ENCODE data around the gene STON2. TPM values are rescaled to one million over a fixed set of nuclear protein-coding genes. Genes with fewer than 3 reads are reported as not detected.

The STON2 gene
- total and polyA plus RNA-seq, 2 of the 13 experiments (the other 11 are each of a cell fraction or from before 2014, with no cell fraction given): 2.1 to 11.0 TPM

DNA sequence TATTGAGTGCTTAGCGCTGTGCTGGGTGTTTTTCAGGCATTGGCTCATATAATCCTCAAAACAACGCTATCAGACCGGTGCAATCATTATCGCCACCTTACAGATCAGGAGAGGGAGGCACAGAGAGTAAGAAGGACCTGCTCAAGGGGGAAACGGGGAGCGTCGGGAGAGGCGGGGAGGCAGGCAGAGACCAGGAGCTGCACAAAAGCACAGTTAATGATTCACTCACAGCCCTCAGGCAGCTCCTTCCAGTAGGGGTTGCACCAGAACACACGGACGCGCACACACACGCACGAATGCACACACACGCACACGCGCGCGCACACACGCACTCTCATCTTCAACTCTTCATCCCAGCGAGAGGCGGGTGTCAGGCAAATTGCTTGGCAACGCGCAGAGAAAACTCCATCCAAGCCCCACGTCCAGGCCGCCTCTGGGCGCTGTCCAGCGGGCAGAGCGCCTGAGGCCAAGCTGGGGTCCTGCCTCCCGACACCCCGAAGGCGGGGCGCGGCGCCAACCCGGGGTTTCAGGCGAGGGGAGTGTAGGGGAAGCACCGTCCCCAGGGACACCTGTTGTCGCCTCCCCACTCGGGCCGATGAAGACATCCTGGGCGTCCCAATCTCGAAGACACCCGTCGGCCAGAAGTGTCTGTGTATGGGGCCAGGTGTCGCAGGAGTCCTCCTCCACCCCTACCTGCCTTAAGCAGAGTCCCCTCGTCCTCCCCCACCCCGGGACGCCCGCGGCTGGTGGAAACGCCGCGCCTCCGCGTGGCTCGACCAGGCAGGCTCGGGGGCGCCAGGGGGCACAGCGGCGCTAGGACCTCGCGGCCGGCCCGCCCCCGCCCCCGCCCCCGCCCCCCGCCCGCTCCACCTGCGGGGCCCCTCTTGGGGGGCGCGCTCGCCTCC, 35.5 kb upstream of the STON2 start (continued):
- TF ChIP-seq, protein P1, sequence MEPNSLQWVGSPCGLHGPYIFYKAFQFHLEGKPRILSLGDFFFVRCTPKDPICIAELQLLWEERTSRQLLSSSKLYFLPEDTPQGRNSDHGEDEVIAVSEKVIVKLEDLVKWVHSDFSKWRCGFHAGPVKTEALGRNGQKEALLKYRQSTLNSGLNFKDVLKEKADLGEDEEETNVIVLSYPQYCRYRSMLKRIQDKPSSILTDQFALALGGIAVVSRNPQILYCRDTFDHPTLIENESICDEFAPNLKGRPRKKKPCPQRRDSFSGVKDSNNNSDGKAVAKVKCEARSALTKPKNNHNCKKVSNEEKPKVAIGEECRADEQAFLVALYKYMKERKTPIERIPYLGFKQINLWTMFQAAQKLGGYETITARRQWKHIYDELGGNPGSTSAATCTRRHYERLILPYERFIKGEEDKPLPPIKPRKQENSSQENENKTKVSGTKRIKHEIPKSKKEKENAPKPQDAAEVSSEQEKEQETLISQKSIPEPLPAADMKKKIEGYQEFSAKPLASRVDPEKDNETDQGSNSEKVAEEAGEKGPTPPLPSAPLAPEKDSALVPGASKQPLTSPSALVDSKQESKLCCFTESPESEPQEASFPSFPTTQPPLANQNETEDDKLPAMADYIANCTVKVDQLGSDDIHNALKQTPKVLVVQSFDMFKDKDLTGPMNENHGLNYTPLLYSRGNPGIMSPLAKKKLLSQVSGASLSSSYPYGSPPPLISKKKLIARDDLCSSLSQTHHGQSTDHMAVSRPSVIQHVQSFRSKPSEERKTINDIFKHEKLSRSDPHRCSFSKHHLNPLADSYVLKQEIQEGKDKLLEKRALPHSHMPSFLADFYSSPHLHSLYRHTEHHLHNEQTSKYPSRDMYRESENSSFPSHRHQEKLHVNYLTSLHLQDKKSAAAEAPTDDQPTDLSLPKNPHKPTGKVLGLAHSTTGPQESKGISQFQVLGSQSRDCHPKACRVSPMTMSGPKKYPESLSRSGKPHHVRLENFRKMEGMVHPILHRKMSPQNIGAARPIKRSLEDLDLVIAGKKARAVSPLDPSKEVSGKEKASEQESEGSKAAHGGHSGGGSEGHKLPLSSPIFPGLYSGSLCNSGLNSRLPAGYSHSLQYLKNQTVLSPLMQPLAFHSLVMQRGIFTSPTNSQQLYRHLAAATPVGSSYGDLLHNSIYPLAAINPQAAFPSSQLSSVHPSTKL (CRISPR knock-in tag; IDR thresholded peaks at IDR 0.05): peak; percentile 5; the same call in 1 of the 2 replicates
- TF ChIP-seq CBFB (CRISPR knock-in tag; IDR thresholded peaks at IDR 0.05) (no peak), ZNF607 (CRISPR knock-in tag; IDR thresholded peaks at IDR 0.05; ENCODE audit: borderline replicate concordance) (no peak; the same call in 1 of the 2 replicates), ZNF747 (CRISPR knock-in tag; IDR thresholded peaks at IDR 0.05; ENCODE audit: borderline replicate concordance) (no peak), ZBTB3 (CRISPR knock-in tag; IDR thresholded peaks at IDR 0.05; ENCODE audit: borderline replicate concordance, low read depth) (no peak), ZNF326 (CRISPR knock-in tag; IDR thresholded peaks at IDR 0.05; ENCODE audit: borderline replicate concordance) (no peak), THAP11 (CRISPR knock-in tag; IDR thresholded peaks at IDR 0.05) (no peak; the same call in 1 of the 2 replicates), POLR2AphosphoS5 (IDR thresholded peaks at IDR 0.05; ENCODE audit: low read depth, low read length) (no peak), MYC (CRISPR knock-in tag; IDR thresholded peaks at IDR 0.05; ENCODE audit: borderline replicate concordance) (peak; percentile 31), SP1 (IDR thresholded peaks at IDR 0.05) (no peak), SP1 (CRISPR knock-in tag; IDR thresholded peaks at IDR 0.05) (no peak; the same call in 1 of the 2 replicates)
- TF ChIP-seq, protein P2, sequence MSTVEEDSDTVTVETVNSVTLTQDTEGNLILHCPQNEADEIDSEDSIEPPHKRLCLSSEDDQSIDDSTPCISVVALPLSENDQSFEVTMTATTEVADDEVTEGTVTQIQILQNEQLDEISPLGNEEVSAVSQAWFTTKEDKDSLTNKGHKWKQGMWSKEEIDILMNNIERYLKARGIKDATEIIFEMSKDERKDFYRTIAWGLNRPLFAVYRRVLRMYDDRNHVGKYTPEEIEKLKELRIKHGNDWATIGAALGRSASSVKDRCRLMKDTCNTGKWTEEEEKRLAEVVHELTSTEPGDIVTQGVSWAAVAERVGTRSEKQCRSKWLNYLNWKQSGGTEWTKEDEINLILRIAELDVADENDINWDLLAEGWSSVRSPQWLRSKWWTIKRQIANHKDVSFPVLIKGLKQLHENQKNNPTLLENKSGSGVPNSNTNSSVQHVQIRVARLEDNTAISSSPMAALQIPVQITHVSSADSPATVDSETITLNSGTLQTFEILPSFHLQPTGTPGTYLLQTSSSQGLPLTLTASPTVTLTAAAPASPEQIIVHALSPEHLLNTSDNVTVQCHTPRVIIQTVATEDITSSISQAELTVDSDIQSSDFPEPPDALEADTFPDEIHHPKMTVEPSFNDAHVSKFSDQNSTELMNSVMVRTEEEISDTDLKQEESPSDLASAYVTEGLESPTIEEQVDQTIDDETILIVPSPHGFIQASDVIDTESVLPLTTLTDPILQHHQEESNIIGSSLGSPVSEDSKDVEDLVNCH (CRISPR knock-in tag; IDR thresholded peaks at IDR 0.05): no peak
- TF ChIP-seq, protein P3, sequence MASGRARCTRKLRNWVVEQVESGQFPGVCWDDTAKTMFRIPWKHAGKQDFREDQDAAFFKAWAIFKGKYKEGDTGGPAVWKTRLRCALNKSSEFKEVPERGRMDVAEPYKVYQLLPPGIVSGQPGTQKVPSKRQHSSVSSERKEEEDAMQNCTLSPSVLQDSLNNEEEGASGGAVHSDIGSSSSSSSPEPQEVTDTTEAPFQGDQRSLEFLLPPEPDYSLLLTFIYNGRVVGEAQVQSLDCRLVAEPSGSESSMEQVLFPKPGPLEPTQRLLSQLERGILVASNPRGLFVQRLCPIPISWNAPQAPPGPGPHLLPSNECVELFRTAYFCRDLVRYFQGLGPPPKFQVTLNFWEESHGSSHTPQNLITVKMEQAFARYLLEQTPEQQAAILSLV (CRISPR knock-in tag; IDR thresholded peaks at IDR 0.05; ENCODE audit: borderline replicate concordance): 0 out of 2 replicates have a peak, but pooled peaks have one; percentile 25
- TF ChIP-seq, protein P4, sequence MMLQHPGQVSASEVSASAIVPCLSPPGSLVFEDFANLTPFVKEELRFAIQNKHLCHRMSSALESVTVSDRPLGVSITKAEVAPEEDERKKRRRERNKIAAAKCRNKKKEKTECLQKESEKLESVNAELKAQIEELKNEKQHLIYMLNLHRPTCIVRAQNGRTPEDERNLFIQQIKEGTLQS (CRISPR knock-in tag; IDR thresholded peaks at IDR 0.05): no peak
- TF ChIP-seq, protein P5, sequence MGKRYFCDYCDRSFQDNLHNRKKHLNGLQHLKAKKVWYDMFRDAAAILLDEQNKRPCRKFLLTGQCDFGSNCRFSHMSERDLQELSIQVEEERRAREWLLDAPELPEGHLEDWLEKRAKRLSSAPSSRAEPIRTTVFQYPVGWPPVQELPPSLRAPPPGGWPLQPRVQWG (CRISPR knock-in tag; IDR thresholded peaks at IDR 0.05; ENCODE audit: borderline replicate concordance, low read depth): no peak
- TF ChIP-seq, protein P6, sequence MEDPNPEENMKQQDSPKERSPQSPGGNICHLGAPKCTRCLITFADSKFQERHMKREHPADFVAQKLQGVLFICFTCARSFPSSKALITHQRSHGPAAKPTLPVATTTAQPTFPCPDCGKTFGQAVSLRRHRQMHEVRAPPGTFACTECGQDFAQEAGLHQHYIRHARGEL (CRISPR knock-in tag; IDR thresholded peaks at IDR 0.05): no peak
- TF ChIP-seq, protein P7, sequence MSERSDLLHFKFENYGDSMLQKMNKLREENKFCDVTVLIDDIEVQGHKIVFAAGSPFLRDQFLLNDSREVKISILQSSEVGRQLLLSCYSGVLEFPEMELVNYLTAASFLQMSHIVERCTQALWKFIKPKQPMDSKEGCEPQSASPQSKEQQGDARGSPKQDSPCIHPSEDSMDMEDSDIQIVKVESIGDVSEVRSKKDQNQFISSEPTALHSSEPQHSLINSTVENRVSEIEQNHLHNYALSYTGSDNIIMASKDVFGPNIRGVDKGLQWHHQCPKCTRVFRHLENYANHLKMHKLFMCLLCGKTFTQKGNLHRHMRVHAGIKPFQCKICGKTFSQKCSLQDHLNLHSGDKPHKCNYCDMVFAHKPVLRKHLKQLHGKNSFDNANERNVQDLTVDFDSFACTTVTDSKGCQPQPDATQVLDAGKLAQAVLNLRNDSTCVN (CRISPR knock-in tag; IDR thresholded peaks at IDR 0.05; ENCODE audit: borderline replicate concordance): peak; percentile 77; the same call in 1 of the 2 replicates
- TF ChIP-seq, protein P8, sequence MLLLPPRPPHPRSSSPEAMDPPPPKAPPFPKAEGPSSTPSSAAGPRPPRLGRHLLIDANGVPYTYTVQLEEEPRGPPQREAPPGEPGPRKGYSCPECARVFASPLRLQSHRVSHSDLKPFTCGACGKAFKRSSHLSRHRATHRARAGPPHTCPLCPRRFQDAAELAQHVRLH (CRISPR knock-in tag; IDR thresholded peaks at IDR 0.05; ENCODE audit: borderline replicate concordance, low read depth): 0 out of 2 replicates have a peak, but pooled peaks have one; percentile 49
